Fibroblast of peridontal ligament (primary cell): ENCODE results near the gene PRKCQ.

Source experiments
- DNase-seq: peaks from one replicate; pipeline ENCODE4 v3.0.0-alpha.2; 2010; ENCODE audit errors: extremely low read depth

Gene PRKCQ

DNA sequence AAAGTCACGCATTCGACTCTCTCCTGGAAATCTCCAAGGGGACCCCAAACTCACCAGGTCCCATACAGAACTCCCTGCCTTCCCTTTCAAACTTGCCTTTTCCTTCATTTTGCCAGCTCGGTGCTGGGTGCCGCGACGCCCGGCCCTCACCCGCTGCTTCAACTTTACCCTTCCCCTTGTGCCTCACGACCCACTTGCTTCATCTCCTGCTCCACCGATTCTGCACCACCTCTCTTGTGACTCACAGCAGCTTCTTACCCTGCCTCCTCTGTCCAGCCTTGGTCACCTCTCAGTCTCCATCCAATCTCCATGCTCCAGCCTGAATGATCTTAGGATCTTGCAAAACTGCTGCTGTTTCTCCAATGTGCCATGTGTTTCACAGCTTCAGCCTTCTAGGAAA is 59.9 kb downstream of the PRKCQ start:
- no peak for DNase-seq

- DNase-seq: no peak
These were observed 61.2 kb downstream of the PRKCQ start for GRCh38 chr10:6518791-6519429.

DNA sequence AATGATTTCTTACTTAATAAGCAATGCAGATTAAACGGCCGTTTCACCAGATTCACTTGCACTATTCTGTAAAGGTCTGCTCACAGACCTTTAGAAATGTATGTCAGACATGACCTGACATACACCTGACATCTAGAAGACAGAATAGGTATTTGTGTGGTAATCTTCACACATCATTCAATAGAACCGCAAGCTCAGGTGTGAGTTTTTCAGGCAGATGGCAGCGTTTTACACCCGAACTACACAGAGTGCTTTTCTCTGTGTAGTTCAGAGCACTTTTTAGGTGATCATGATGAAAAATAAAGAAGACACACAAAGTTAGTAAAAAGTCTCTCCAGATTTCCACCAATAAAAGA is 63.2 kb downstream of the PRKCQ start:
- no peak for DNase-seq

DNA sequence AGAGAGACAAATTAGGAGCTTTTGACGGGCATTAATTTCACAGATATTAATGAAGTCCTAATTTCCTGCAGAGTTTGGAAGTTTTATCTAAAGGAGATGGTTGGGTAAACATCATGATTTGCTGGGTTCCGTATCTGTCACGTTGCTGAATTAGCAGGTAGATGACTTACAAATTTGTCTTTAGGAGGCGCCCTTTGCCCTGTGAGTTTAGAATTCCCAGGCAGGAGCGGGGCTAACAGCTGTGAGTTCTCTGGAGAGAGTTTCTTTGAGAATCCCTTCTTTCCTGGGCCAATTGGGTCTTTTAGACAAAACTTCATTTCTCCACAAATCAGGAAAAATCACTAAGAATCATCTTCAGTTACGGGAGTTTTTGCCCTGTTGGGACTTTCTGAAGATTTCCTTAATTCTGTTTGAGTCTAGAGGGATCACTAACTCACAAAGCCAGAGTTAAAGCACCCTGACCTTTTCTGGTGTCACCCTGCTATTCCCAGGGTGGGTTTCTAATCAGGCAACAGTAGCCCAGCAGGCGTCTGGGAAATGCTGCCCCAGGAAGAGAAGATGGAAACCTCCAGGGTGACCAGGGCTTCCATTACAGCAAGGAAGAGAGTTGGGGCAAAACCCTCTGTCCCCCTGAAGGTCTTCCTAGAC is 63.7 kb downstream of the PRKCQ start:
- no peak for DNase-seq

DNA sequence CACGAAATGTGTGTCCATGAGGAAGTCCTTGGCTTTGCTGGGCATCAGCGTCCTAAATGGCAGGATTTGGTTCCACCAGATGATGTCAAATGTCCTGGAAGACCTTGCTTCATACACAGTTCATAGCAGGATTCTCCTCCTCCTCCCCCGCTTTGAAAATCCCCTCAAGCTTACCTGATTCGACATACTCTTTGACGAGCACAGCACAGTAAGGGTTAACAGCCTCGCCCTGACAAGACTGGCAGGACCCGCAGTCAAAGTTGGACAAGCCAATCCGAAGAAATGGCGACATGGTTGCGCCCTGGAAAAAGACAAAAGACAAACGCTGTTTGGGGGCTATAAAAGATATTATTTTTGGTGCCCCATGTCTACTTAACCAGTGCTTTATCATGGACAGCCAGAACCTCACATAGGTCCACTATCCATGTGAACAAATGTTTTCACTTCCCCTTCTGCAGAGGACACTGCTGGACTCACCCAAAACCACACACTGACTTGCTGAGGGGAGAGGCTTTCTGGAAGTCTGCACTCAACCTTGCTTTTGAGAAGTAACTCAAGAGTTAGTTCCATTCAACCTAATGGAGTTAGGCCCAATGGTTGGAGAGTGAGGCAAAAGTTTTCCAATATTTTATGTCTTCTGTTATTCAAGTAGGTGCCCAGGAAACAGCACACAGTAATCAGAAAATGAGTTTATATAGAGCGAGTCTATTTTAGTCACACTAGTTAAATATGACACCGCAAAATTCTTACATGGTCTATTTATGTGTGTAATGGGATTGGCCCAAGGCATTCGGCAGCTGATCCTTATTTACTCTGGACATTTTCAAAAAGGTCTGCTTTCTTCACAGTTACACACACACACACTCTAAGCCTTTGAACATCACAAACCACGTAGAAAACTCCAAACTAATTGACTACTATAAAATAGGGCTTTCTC is 65.0 kb downstream of the PRKCQ start:
- no peak for DNase-seq

DNA sequence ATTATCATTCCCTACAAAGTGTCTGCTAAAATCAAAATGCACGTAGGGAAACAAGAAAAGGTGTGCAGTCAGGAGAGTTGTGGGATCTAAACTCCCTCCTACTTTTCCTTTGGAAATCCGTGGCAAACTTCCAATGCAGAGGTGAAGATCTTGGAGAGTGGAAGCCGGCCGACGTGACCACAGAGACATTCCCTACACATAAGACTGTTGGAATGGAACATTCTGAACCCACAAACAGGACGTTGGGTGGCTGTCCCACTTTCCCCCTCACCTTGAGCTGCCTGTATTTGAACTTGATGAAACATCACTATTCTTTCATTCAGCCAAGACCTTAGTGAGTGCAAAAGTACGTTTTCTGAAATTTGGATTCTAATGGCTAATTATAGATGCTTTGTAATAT is 65.9 kb downstream of the PRKCQ start:
- DNase-seq: no peak

DNA sequence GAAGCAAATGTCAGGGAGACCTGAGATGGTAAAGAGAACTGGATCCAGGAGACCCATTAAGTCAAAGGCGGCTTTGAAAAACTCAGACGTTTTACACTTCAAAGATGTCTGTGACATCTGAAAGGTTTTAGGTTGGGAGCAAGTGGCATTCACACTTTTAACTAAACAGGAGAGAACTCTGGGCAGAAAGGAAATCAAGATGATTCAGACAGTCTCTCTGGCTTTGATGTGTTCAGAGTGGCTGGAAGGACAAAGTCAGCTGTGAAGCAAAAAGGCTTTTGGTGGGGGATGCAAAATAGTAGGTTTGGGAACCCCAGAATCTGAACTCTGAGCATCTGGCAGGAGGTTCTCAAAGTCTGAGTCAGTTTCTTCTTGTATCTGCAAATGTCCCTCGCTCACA is 66.6 kb downstream of the PRKCQ start:
- DNase-seq: no peak

GRCh38 chr10:6512182-6512581 is 67.9 kb downstream of the PRKCQ start:
- no peak for DNase-seq

GRCh38 chr10:6511347-6511746 is 68.7 kb downstream of the PRKCQ start:
- DNase-seq: no peak

GRCh38 chr10:6507311-6507710 is 72.8 kb downstream of the PRKCQ start:
- no peak for DNase-seq

- DNase-seq: no peak
These were observed 74.8 kb downstream of the PRKCQ start for GRCh38 chr10:6505300-6505699.

DNA sequence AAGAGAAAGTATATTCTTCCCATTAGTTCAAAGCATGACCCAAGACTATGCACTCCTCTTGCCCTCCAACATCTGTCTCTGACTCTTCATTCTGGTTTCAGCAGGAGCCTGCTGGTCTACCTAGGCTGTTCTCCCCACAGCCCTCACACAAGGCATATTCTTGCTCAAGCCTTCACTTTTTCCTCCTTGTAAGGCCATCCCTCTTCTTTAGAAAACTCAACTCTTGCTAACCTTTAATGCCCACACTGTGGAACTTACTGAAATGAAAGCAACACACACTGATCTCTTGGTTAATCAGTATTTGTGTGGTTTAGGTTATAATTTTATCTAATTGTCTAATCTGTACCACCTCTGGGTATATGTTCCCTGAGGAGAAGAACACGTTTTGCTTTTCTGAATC is 75.8 kb downstream of the PRKCQ start:
- no peak for DNase-seq

DNA sequence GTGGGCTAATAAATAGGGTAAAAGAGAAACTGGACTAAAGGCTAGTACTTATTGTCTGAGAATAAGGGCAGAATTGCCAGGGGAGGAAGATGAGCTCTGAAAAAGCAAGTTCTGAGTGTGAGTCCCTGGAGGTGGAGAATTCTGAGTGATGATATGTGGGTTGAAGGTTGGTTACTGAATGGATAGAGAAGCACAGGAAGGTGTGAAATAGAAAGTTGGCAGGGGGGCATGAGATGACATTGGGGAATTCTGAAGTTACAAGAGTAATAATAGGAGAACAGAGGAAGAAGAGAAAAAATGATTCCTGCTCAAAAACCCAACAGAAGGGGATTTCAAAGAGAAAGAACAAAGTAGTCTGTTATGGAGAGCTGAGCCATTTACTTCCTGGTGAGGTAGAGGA is 76.9 kb downstream of the PRKCQ start:
- DNase-seq: no peak

DNA sequence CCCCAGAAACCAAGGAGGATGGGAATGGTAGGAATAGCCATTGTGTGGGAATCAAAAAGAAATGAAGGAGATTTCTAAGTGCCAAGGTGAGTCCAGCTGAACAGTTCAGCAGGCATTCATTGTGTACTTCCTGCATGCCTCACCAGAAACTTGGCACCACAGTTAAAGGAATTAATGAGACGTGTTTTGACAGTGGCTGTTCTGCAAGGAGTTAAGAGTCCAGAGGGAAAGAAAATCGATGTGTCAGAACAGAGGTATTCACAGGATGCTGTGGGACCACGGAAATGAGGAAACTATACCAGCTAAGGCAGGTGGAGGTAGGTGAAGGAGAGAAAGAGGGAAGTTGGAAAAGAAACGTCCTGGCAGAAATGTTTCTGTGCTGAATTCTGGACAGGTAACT is 78.1 kb downstream of the PRKCQ start:
- no peak for DNase-seq

DNA sequence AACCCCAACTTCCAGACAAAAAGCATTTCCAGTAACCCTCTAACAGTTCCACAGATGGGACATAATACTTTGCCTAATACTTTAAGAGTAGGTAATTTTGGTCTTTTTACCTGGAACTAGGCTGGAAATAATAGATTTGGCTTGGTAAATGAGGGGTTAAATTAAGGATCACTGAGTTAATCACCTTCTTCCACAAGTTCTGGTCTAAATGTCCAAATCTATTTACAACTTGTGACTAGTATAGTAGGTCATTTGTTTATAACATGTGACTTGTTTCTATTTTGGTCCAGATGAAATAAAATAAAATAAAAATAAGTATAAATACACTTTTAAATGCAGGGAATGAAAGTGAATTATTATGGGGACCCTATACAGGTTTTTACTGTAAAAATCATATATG is 80.1 kb downstream of the PRKCQ start:
- no peak for DNase-seq

GRCh38 chr10:6498771-6499170 is 81.3 kb downstream of the PRKCQ start:
- no peak for DNase-seq

DNA sequence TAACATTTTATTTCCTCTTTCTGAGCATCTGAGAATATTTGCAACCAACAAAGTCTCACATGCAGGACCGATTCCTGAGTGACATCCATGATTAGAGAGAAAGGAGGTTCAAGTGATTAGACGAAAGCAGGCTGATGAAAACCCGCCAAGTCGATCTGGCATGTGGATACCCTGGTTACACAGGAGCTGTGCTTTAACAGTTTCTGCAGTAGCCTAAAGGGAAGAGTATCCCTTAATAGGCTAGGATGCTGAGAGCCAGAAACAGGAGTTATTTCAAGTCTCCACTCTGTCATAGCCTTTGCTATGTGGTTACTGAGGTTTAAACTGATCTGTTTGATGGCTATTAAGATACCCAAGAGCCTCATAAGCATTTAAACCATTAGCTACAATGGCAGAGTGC is 82.5 kb downstream of the PRKCQ start:
- DNase-seq: no peak

DNA sequence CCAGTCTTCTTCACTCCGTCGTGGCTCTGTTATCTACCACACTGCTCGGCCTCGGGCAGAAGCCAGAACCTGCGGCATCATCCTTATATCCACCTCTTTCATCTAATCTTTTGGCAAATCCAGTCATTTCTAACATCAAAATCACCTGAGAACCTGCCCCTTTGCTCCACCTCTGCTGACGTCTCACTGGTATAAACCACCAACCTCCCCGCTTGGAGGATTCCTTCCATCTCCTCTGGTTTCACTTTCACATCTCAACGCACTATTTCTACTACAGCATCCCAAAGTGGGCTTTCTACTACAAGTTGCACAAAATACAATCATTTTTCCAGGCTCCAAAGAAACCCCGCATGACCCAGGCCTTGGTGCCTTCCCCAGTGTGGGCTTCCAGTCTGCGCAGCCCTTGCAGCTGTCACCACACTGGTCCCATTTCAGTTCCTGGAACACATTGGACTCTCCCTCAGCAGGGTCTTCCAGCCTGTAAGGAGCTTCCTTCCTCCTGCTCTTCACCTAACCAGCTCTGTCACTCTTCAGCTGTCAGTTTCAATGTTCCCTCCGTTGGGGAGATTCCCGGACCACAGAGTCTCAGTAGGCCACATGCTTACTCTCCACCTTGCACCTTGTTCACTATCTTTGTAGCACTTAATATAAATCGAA is 85.0 kb downstream of the PRKCQ start:
- DNase-seq: no peak

DNA sequence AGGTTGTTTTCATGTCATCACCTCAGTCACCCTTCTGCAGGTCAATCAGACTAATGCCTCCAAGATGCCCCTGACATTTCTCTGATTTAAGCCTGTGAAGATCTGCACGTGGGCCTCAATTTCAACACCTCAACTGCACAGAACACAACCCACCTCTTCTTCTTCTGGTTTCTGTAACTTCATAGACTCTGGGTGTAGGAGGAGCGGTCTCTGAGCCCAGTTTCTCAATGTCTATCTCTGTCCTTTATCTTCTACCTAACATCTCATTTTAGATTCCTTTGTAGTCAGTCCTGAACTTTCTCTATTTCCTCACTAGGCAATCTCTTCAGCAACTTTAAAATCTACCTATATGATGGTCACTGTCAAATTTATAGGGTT is 85.6 kb downstream of the PRKCQ start:
- DNase-seq: no peak

DNA sequence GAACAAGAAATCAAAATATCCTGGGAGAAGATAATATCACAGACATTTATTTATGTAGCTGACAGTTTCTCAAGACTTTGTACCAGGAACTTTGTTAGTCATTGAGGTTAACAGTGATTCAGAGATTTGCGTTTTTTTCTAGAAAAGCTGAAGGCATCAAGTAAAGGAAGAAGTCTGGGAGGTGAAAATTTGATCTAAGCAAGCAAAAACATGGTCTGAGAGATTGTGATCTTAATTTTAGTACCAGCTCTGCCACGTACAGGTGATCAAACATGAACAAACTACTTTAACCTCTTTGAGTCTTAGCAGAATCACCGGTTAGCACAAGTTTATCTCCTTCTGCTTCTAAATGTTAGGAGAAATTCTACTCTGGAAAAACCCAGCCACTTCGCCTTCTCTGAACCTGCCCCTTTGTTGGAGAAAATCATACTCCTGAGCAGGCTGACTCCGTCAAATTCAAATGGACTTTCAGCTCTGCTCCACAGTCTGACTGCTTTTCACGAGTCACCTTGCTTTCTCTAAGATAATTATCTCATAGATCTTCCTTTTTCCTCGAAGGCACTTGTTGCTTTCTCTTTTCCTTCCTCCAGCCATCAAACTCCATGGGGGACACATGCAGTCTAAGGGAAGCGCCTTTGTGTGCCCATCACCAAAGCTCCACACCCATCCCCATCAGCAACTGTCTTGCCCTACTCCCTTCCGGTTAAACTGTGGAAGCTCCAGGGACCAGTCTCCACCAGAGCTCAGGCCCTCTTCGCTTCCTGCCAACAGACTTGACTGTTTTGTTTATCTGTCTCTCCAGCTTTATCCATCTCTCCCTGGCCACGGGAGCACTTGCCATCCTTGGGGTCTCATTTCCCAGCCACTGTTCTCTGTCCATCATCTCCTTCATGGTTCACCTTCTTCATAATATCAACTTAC is 86.3 kb downstream of the PRKCQ start:
- no peak for DNase-seq

- no peak for DNase-seq
These were observed 87.2 kb downstream of the PRKCQ start for GRCh38 chr10:6492896-6493295.
